IMR-90 (cell line): ENCODE data around the gene LYRM4. TPM values are rescaled to one million over a fixed set of nuclear protein-coding genes. Genes with fewer than 3 reads are reported as not detected.

ENCODE experiments used
- ATAC-seq: fragments of 200-7000 bp; cut with Tn5 transposase; 2 replicates; pipeline ENCODE4 v1.9.1; 2020; ENCODE audit warnings: low read depth, mild to moderate bottlenecking, moderate library complexity
- BruUV-seq: library from RNA; stranded (reverse); fragments of 400-500 nt; replicated peaks from 2 replicates; lab custom pipeline; 2021; lab: Mats Ljungman, UMichigan
- CTCF ChIA-PET: fragments of 300-600 bp; formaldehyde crosslinking; extraction: SDS; loops from one replicate; lab custom pipeline; 2021; ENCODE audit warnings: antibody characterized with exemption; lab: Yijun Ruan, JAX
- POLR2A ChIA-PET: fragments of 300-600 bp; sonication (Branson Sonifier 250); formaldehyde crosslinking; loops from one replicate; lab custom pipeline; 2022; ENCODE audit warnings: antibody characterized with exemption; ENCODE audit not compliant: unreplicated experiment; lab: Charles Lee
- DNase-seq: peaks from one replicate; pipeline ENCODE4 v3.0.0; 2013
- H2AFZ ChIP-seq: replicated peaks from 2 replicates; pipeline ENCODE3; 2013; ENCODE audit warnings: low read length, mild to moderate bottlenecking; ENCODE audit not compliant: poor library complexity
- H2AK5ac ChIP-seq: 2 replicates; pipeline ENCODE4 v1.6.1; 2013; ENCODE audit warnings: low read depth, low read length, inconsistent platforms
- H2AK9ac ChIP-seq: replicated peaks from 2 replicates; pipeline ENCODE3; 2013; ENCODE audit warnings: mild to moderate bottlenecking, low read depth, low read length, moderate library complexity; ENCODE audit not compliant: poor library complexity
- H2BK120ac ChIP-seq: 2 replicates; pipeline ENCODE4 v1.6.1; 2013; ENCODE audit warnings: low read depth, low read length, inconsistent platforms
- H2BK15ac ChIP-seq: 3 replicates; pipeline ENCODE4 v1.6.1; 2013; ENCODE audit warnings: low read depth, low read length, inconsistent platforms
- H2BK20ac ChIP-seq: 2 replicates; pipeline ENCODE4 v1.6.1; 2013; ENCODE audit warnings: low read depth, mild to moderate bottlenecking, inconsistent platforms, low read length, moderate library complexity
- H2BK5ac ChIP-seq: 2 replicates; pipeline ENCODE4 v1.6.1; 2013; ENCODE audit warnings: mild to moderate bottlenecking, low read depth, low read length, inconsistent platforms; ENCODE audit not compliant: poor library complexity, severe bottlenecking
- H3K14ac ChIP-seq: replicated peaks from 2 replicates; pipeline ENCODE4 v1.6.1; 2013; ENCODE audit warnings: low read depth, low read length, inconsistent platforms
- H3K18ac ChIP-seq: 2 replicates; pipeline ENCODE4 v1.6.1; 2013; ENCODE audit warnings: low read depth, low read length, control low read depth
- H3K23ac ChIP-seq: 2 replicates; pipeline ENCODE4 v1.6.1; 2013; ENCODE audit warnings: low read depth, low read length, inconsistent platforms
- H3K27ac ChIP-seq: 2 replicates; pipeline ENCODE4 v1.5.1; 2013; ENCODE audit warnings: mild to moderate bottlenecking, control low read depth, low read length; ENCODE audit not compliant: insufficient read depth
- H3K27me3 ChIP-seq: 2 replicates; pipeline ENCODE4 v1.6.1; 2013; ENCODE audit warnings: low read length; ENCODE audit not compliant: control insufficient read depth, insufficient read depth
- H3K36me3 ChIP-seq: 2 replicates; pipeline ENCODE4 v1.6.1; 2013; ENCODE audit warnings: low read length, mixed read lengths; ENCODE audit not compliant: control insufficient read depth, insufficient read depth
- H3K4ac ChIP-seq: 2 replicates; pipeline ENCODE4 v1.6.1; 2013; ENCODE audit warnings: low read depth, low read length, inconsistent platforms
- H3K4me1 ChIP-seq: 2 replicates; pipeline ENCODE4 v1.6.1; 2013; ENCODE audit warnings: low read length, mixed read lengths; ENCODE audit not compliant: control insufficient read depth, insufficient read depth
- H3K4me2 ChIP-seq: 2 replicates; pipeline ENCODE4 v1.6.1; 2013; ENCODE audit warnings: low read depth, mild to moderate bottlenecking, control low read depth, low read length, moderate library complexity
- H3K4me3 ChIP-seq: 2 replicates; pipeline ENCODE4 v1.5.1; 2013; ENCODE audit warnings: low read depth, mild to moderate bottlenecking, control low read depth, low read length, moderate library complexity; ENCODE audit not compliant: insufficient read depth
- H3K56ac ChIP-seq: 2 replicates; pipeline ENCODE4 v1.6.1; 2013; ENCODE audit warnings: low read length, inconsistent platforms; ENCODE audit not compliant: insufficient read depth; ENCODE audit errors: extremely low read depth
- H3K79me1 ChIP-seq, 2 experiments: 2 replicates each; pipeline ENCODE4 v1.6.1; 2013; ENCODE audit warnings: low read length in 2 of 2, inconsistent platforms in 1 of 2, low read depth in 1 of 2
- H3K9ac ChIP-seq: 2 replicates; pipeline ENCODE4 v1.6.1; 2013; ENCODE audit warnings: low read depth, low read length, control low read depth
- H3K9me1 ChIP-seq: 2 replicates; pipeline ENCODE4 v1.6.1; 2013; ENCODE audit warnings: low read length, inconsistent platforms; ENCODE audit not compliant: insufficient read depth
- H3K9me3 ChIP-seq: 2 replicates; pipeline ENCODE4 v1.6.1; 2013; ENCODE audit warnings: low read length; ENCODE audit not compliant: control insufficient read depth, insufficient read depth
- H4K20me1 ChIP-seq: 2 replicates; pipeline ENCODE4 v1.6.1; 2013; ENCODE audit warnings: low read length, inconsistent platforms; ENCODE audit not compliant: insufficient read depth
- H4K5ac ChIP-seq: 2 replicates; pipeline ENCODE4 v1.6.1; 2013; ENCODE audit warnings: mild to moderate bottlenecking, low read depth, low read length, control low read depth
- H4K8ac ChIP-seq, 2 experiments: 2 replicates each; pipeline ENCODE4 v1.6.1; 2013; ENCODE audit warnings: low read depth in 2 of 2, low read length in 2 of 2, control low read depth in 1 of 2, inconsistent platforms in 1 of 2
- H4K91ac ChIP-seq: 2 replicates; pipeline ENCODE4 v1.6.1; 2013; ENCODE audit warnings: low read depth, low read length, inconsistent platforms; ENCODE audit not compliant: insufficient read depth
- RAD21 ChIP-seq: IDR thresholded peaks from 2 replicates; pipeline ENCODE4 v1.6.1; 2012; ENCODE audit warnings: low read length, improper control_type of control experiment
- WGBS, 2 experiments: methylation state at CpG; one replicate each; pipeline versions ENCODE4 v1.1.5 to v1.1.7; 2013; ENCODE audit warnings: missing lambda C conversion rate in 2 of 2; ENCODE audit not compliant: insufficient read length in 1 of 2; ENCODE audit errors: extremely low coverage in 2 of 2; 5-methylcytosine and 5-hydroxymethylcytosine counted together
- dilution Hi-C: fragments of 300-500 bp; cut with HindIII; formaldehyde crosslinking; loops from one replicate; pipeline ENCODE4 v1.14.3; 2018; ENCODE audit warnings: low sequenced_read_pairs; ENCODE audit not compliant: unreplicated experiment
- in situ Hi-C: fragments of 300-500 bp; cut with MboI; formaldehyde crosslinking; loops from 3 replicates; pipeline ENCODE4 v1.14.3; 2019; ENCODE audit warnings: low sequenced_read_pairs, inconsistent platforms, mixed read lengths
- intact Hi-C: fragments of 100-400 bp; cut with micrococcal nuclease; formaldehyde crosslinking; loops from 2 replicates; pipeline ENCODE4 v1.10.0; 2022
- polyA plus RNA-seq, 3 experiments: library from polyadenylated mRNA; depleted of rRNA; stranded (reverse); fragments of >200 nt; gene quantifications; 2 replicates each; pipeline ENCODE4 v1.2.3, GENCODE V29; 2012; ENCODE audit warnings: low replicate concordance in 1 of 3
- total RNA-seq: library from RNA; depleted of rRNA; stranded (reverse); fragments of >200 nt; gene quantifications from 2 replicates; pipeline ENCODE4 v1.2.3, GENCODE V29; 2012

Gene LYRM4
- total and polyA plus RNA-seq, 2 of the 4 experiments (the other 2 are of a cell fraction), result 11.5 to 26.6 TPM

- Histone ChIP-seq H3K4me1 (peaks cover 2% of the 10 kb centered on the region; the same call in 1 of the 2 replicates), H3K56ac (no peak overlapping the region), H4K8ac (no peak overlapping the region), H3K14ac (no peak overlapping the region), H2BK15ac (no peak overlapping the region), H2BK120ac (no peak overlapping the region), H3K4me3 (no peak overlapping the region), H4K5ac (no peak overlapping the region), H3K4ac (no peak overlapping the region), H2BK5ac (no peak overlapping the region), H2AK9ac (no peak overlapping the region), H2AK5ac (no peak overlapping the region), H3K23ac (no peak overlapping the region), H3K18ac (no peak overlapping the region), H3K9ac (no peak overlapping the region), H4K91ac (no peak overlapping the region), H3K27ac (no peak overlapping the region), H2BK20ac (no peak overlapping the region), H3K36me3 (0 out of 2 replicates have a peak, but pooled peaks cover 1% of the 10 kb centered on the region), H4K20me1 (no peaks in the 10 kb centered on the region), H3K4me2 (no peak overlapping the region), H3K9me3 (no peaks in the 10 kb centered on the region), H2AFZ (no peak overlapping the region), H3K79me1 (peaks cover 0 to 3% of the 10 kb centered on the region in 2 experiments; a peak in 1 of 4 replicates), H3K27me3 (no peaks in the 10 kb centered on the region), H3K9me1 (no peaks in the 10 kb centered on the region)
- intact Hi-C loops, result no loop called here
- in situ Hi-C loops, result no loop called here
- dilution Hi-C loops, result no loop called here
- TF ChIP-seq RAD21, result no peak
- no peak for DNase-seq
- no peak for ATAC-seq
- ChIA-PET POLR2A (no interaction called here), CTCF (interaction anchor here (1.7 kb wide), 1 partner anchor 86 kb away, joined by 5 read pairs; no protein-coding TSS in a partner anchor)
- BruUV-seq, result no TSS peak
- no CpG with 5 or more reads among the region's 4 CpGs for WGBS, 2 experiments
Measured at GRCh38 chr6:5230081-5230480, 30.7 kb downstream of the LYRM4 start.
